GM21390 (cell line): Measurements from ENCODE around the gene RGS9BP.
A peak's percentile ranks its signal among the peaks of the same experiment; 100 is the strongest.
"Not testable (repeated sequence)": the region's sequence is repeated elsewhere in the genome, so short reads cannot be mapped to it uniquely, and the experiment has no call there.

Experiments
- ATAC-seq: cut with Tn5 transposase; IDR thresholded peaks from one replicate; pipeline ENCODE4 v1.9.1; 2021; ENCODE audit not compliant: unreplicated experiment

RGS9BP gene, protein sequence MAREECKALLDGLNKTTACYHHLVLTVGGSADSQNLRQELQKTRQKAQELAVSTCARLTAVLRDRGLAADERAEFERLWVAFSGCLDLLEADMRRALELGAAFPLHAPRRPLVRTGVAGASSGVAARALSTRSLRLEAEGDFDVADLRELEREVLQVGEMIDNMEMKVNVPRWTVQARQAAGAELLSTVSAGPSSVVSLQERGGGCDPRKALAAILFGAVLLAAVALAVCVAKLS

DNA sequence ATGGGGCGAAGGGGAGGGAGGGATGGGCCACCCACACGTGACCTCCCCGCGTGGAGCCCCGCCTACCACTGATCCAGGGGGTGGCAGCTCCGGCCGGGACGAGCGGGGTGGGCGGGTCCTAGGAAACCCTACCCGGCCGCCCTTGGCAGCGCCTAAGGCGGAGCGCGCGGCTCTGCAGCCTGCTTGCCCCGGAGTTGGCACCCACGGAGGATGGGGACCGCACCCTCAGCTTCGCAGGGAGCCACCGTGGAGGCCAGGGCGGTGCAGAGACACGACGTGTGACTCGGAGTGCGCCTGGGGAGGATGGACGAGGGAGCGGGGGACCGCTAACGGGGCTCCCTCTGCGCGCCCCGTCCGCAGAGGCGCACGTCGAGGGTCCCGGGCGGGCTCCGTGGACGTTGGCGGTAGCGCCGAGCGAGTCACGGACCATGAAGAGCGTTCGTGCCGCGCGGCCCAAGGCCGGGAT, at the start of gene RGS9BP:
TSS of gene RGS9BP (plus strand) at position 129 of the 466 bp plus-strand sequence. CDS start 416 bp downstream, outside the sequence.
- peak; percentile 41 for ATAC-seq

DNA sequence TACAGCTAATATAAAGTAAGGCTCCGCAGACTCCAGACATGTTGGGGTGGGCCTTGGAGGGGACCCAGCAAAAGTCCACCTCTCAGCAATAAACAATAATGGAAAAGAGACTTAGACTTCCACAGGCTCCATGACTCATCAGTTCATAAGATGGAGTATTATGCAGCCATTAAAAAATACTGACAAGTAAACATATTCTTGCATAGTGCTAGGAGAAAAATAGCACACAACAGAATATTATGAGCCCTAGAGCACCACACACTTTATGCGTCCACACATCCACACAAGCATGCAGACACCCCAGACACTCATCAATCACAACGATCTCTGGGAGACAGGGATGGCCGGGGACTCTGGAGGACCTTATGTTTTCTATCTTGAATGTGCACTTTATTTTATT, 48.7 kb upstream of the RGS9BP start:
- ATAC-seq: no peak

DNA sequence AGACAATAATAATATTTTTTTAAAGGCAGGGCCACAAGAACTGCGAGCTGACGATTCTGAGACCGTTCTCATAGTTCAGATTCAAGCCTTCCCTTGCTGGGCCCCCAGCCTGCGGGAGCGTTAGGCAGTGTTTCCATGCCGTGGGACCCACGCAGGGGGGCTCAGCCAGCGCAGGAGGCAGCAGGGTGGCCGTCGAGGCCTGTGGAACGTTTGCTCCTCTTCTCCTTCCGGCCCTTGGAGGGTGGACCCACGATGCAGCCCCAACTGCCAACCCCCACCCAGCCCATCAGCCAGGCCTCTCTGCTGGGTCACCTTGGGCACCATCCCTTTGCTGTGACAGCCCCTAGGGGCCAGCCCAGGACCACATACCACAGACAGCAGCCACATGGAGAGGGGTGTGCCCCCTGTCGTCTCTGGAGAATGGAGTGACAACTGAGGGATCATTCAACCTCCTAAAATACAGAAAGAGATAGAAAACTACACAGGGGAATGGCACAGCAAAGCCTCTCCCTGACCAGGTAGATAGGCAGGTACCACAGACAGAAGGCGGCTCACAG, 47.9 kb upstream of the RGS9BP start:
- no peak for ATAC-seq

DNA sequence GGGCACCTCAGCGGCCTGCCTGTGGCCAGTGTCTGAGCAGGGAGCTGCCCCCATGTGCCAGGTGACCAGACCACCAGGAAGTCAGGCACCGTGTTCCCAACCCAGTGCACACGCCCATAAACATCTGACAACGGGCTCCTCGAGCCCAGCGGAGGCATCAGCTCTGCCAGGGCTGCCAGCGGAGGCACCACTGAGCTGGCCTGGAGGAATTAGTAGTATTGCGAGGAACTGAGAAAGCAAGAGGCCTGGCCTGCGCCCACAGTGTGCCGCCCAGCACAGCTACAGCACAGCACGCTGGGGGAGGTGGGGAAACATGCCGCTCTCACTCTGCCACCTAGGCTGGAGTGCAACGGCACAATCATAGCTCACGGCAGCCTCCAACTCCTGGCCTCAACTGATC, 45.3 kb upstream of the RGS9BP start:
- no peak for ATAC-seq

DNA sequence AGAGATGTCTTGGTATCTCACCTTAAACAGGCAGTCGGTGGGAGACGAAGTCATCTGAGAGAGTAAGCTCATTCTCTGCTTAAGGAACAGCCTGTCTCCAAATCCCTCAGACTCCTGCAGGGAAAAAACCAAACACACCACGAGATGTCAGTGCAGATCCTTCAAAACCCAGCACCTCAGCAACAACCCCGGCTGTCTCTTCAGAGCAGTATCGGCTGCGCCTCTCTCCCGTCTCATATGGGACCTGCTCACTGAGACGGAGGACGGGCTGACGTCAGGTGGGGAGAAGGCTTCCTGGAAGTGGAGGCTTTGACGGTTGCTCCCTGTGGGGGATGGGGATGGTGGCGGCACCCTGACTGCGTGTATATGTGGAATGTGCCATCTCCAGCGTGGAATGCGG, 44.3 kb upstream of the RGS9BP start:
- ATAC-seq: no peak

DNA sequence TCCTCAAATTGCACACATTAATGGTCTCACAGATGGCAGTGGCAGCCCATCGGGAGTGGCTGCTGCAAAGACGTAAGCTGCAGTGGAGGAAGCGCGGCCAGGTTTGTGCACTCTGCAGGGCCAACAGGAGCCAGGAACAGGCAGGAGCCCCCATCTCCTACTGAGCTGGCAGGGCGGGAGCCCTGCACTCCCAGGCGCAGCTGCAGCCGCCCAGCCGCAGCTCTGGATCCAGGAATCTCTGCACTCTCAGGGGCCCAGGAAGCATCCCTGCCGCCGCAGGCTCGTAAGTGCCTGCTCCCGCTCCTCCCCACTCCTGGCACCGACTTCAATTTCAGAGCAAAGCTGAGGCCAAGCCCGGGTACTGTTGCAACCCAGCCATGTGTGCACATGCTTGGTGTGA, 38.2 kb upstream of the RGS9BP start:
- ATAC-seq: no peak

DNA sequence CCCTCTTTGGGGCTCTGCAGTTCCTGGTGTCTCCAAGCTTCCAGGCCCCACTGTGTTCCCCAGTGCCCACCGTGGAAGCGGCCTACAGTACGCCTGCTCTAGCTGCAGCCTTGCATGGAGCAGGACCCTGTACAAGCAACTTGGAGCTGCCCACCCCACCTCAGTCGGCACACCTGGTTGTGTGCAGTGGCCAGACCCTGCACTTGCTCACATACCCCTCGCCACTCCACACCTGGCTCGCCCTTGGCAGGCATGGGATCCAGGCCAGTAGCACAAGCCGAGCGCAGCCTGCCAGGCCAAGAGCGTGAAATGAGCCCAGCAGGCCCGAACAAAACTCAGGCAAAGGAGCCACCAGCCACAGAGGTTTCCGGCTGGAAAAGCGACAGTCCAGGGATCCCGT, 37.0 kb upstream of the RGS9BP start:
- no peak for ATAC-seq

DNA sequence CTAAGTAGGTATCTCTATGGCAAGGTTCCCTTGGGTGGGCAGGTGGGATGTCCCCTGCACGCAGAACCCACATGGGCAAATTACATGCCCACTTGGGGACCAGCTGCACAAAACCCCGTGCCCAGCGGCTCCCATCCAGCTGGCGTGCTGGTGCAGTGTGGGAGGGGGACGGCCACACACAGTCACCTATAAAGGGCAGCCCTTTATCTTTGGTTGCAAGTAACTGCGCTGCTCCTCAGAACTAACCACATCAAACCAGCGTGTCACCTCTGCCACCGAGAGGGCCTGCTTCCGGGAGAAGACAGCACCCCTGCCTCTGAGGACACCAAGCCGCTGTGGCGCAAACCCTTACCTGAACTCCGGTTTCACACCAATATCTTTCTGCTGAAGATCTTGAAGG, 32.9 kb upstream of the RGS9BP start:
- ATAC-seq: no peak

DNA sequence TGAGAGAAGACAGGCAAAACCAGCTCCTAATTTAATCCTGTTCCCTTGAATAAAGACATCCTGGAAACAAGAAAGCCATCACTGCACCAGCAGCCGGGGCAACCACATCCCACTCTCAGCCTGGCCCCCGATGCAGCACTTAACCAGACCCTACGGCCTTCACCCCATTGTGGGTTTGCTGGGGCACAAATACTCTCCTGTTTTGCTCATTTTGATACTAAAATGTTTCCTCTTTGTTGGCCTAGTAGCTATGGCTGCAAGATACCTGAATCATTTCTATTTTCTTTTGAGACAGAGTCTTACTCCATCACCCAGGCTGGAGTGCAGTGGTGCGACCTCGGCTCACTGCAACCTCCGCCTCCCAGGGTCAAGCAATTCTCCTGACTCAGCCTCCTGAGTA, 29.1 kb upstream of the RGS9BP start:
- no peak for ATAC-seq

DNA sequence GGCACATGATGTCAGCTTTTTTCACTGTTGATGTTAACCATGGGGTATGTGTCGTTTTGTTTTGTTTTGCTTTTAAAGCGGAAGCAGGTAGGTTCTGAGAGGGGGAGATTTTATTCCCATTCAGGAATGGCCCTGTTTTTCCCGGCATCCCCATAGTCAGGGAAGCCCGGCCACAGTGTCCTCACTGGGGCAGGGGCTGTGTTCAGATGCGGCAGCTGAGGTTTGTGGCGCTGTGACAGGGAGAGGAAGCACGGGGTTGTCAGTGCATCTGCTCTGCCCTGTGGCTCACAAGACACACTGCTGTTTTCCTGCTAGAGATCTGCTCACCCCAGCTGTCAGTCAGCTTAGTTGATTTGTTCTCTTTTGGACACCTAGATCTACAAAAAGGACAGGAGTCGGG, 28.3 kb upstream of the RGS9BP start:
- ATAC-seq: no peak

DNA sequence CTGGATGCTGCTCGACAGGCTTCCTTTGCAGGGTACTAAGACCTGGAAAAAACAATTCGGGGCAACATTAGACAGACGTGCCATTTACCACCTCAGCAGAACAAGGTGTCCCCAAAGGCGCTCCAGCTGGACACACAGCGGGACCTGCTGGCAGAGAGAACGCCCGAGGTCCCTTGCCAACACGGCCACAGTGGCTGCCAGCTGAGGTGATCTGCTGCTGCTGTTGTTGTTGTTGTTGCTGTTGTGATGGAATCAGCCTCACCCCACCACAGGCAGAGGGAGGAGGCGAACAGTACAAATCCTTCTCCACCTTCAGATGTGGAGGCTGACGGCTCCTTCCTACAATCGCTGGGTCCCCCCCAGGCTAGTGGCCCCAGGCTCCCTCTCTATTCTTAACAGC, 25.9 kb upstream of the RGS9BP start:
- no peak for ATAC-seq

DNA sequence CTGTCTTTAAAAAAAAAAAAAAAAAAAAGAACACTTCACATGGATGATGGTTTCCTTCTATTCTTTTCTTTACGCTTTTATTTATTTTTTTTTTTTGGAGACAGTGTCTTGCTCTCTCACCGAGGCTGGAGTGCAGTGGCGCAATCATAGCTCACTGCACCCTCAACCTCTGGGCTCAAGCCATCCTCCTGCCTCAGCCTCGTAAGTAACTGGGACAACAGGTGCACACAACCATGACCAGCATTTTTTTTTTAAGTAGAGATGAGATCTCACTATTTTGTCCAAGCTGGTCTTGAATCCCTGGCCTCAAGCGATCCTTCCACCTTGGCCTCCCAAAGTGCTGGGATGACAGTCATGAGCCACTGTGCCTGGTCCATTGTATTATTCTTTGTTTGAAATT, 25.0 kb upstream of the RGS9BP start:
- no peak for ATAC-seq

DNA sequence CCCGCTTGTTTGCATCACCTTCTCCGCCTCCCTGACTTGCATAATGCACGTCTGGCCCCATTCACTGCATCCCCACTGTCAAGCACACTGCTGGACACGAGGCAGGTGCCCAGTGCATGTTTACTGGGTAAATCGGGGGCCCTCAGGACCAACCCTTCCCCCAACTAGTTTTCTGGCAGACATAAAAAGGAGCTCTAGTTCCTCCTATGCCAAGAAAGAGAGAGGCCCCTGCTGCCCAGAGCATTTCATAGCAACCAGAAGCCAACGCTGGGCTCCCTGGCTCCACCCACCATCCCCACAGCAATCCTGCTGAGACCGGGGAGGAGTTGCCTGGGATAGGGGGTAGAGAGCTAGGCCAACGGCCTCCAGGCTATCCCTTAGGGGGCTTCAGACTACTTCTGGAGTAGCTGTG, 23.9 kb upstream of the RGS9BP start:
- ATAC-seq: no peak

DNA sequence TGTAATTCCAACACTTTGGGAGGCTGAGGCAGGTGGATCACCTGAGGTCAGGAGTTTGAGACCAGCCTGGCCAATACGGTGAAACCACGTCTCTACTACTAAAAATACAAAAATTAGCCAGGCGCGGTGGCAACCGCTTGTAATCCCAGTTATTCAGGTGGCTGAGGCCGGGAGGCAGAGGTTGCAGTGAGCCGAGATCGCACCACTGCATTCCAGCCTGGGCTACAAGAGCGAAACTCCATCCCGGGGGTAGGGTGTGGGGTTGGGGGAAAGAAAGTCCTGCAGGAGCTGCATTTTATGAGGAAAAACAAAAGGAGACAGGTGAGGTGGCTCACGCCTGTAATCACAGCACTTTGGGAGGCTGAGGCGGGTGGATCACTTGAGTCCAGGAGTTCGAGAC, 23.3 kb upstream of the RGS9BP start:
- not testable (repeated sequence) for ATAC-seq

DNA sequence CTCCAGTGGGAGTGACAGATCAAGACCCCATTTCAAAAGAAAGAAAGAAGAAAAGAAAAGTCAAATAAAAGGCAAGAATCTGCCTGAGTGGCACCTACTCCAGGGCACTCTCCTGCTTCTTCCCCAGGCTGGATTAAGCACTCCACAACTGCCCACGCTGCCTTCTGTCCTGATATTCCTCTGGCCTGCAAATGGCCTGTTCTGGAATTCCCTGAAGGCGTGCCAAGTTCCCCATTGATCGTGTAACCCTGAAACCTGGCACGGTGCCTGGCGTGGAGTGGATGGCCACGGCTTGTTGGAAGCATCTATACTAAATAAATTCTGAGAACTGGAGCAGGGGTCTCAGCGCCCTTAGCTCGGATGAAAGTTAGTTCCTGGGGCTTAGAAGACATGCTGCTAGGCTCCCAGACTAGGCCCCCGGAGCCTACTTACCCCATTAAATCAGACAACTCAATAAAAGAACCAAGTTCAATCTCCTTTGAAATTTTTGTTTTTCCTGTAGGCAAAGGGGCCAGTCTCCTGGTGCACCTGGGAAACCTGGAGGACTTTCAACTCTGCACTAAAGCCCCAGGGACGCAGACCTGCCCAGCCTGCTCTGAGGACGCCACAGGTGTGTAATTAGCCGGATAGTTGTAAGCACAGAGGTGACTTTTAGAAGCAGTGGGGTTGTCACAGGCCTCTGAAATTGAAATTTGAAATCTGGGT, 22.6 kb upstream of the RGS9BP start:
- ATAC-seq: no peak

DNA sequence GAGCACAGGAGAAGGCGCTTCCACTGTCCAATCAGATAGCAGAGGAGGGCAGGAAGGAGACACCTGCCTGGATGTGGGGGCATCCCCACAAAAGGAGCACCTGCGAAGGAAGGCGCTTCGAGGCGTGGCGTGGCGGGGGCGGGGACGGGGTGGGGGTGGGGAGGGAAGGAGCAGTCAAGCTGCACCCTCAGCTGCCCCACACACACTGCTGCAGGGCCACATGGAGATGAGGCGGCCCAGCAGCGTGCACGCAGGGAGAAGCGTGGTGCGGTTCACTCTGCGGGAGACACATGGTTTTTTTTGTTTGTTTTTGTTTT, 22.1 kb upstream of the RGS9BP start:
- no peak for ATAC-seq

DNA sequence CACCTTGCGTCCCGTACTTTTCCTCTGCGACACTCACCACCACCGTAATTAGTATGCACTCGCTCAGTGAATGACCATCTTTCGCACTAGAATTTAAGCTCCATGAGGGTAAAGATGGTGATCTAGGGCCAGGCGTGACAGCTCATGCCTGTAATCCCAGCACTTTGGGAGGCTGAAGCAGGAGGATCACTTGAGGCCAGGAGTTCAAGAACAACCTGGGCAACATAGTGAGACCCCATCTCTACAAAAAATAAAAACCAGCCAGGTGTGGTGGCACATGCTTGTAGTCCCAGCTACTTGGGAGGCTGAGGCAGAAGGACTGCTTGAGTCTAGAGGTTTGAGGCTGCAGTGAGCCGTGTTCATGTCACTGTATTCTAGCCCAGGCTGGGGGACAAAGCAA, 19.3 kb upstream of the RGS9BP start:
- not testable (repeated sequence) for ATAC-seq

DNA sequence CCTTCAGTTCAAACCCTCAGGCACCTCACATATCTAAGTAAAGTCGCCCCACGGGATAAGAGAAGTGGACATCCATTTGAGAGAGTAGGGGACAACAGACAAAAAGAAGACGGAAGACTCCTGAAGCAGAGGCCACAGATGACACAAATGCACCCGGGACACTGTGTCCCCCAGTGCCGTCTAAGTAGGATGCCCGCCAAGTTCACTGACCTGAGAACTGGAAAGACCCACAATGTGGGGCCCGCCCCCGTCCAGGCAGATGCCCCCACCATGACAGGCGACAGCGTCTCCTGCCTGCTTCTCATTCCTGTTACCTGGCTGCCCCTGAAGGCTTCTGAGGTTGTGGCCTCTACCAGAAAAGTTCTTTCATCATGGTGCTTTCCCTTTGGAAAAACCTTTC, 17.6 kb upstream of the RGS9BP start:
- no peak for ATAC-seq

DNA sequence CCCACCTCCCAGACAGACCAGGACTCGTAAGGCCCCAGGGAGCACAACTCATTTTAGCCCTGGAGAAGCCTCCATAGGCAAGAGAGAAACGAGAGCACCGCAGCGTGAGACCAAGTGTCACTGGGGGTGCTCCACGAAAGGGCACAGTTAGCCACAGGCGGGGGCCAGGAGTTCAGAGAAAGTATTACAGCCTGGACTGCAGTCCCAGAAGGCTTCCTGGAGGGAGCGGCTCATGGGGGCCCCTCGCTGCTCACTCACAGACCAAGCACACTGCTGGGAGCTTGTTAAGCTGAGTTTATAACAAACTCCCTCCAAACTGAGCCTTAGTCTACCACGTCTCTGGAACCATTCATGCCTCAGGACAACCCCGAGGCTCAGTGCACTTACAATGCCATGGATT, 17.1 kb upstream of the RGS9BP start:
- no peak for ATAC-seq

DNA sequence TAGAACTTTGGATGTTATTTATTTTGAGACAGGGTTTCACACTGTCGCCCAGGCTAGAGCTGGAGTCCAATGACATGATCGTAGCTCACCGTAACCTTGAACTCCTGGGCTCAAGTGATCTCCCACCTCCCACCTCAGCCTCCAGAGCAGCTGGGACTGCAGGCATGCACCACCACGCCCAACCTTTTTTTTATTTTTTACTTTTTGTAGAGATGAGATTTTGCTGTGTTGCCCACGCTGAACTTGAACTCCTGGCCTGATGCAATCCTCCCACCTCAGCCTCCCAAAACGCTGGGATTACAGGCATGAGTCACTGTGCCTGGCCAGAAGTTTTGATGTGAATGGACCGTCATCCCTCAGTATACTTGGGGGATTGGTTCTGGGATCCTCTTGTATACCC, 14.3 kb upstream of the RGS9BP start:
- ATAC-seq: no peak

DNA sequence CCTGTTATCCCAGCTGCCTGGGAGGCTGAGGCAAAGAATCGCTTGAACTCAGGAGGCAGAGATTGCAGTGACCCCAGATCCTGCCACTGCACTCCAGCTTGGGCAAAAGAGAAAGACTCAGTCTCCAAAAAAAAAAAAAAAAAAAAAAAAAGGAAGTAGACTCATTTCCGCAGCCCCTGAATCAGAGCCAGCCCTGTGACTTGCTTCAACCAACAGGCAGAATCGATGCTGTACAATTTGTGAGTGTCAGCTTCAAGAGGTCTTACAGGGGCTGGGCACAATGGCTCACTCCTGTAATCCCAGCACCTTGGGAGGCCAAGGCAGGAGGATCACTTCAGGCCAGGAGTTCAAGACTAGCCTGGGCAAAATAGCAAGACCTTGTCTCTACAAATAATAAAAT, 13.5 kb upstream of the RGS9BP start:
- ATAC-seq: no peak

DNA sequence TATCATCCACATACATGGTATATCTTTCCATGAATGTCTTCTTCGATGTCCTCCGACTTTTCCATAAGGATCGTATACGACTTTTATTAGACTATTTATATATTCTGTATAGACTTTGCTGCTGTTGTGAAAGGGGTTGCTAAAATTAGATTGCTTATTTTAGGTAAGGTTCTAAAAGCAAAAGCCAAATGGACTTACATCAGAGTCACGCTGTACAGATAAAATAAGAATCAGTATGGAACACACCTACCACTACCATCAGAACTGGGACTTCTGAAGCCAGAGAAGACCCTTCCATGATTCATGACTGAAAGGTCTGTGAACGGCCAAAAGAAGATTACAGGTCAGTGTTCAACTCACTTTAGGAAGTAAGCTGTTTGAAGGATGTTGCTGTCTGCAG, 9.6 kb upstream of the RGS9BP start:
- no peak for ATAC-seq

DNA sequence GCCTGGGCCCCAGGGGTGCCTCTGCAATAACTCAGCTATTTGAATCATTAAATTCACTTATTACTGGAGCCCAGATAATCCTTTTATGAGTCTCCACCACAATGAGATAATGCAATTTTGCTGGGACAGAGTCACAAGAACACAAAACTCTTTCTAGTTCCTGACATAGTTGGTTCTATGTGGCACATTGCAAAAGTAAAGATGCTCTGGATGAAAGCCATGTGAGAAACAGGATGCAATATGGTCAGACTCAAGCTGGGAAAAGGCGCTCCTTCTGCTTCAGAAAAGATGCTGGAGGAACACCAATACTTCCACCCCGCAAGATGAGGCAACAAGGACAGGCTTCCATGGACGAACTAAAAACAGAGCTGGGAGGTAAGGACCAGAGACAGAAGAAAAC, 6.3 kb upstream of the RGS9BP start:
- ATAC-seq: no peak
